ENCODE measurements around the gene GRID1. TPM values are rescaled to one million over a fixed set of nuclear protein-coding genes. Genes with fewer than 3 reads are reported as not detected.

The GRID1 gene
- polyA plus RNA-seq, 1 donor (not counting 4 experiments of a cell fraction or from before 2014, with no cell fraction given) = 0.01 TPM

DNA sequence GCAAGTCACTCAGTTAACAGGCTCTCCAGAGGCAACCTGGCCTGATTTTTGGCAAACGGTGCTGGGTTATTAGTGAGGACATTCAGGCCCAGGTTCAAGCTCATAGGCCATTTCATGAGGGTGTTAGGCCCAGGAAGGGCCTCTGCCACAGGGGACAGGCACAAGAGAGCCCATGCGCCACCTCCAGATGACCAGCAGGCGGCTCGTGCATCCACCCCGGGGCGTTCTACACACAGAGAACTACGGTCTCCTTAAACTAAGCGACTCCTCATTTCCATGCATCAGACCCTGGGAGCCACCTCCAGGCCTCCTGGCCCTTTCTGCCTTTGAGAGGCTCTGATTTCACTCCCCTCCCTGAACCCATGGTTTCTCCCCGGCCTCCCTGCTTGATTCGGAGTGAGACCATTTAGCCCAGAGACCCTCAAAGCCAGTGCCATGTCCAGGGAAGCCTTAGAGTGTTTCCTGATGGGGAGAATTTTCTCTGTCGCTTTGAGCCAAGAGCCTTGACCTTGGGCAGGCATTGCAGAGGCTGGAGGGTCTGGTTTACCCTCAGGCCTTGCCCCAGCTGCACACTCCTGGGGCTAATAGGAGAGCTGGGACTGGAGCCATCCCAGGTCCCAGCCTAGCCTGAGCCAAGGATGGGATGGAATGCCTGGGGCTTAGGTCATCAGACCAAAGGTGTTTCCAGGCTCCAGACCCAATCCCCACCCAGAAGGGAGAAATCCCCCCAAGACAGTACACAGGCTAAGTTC is 188.0 kb downstream of the GRID1 start:
- Histone ChIP-seq H3K36me3 (ENCODE audit: control insufficient read depth in 2 of 2, extremely low read depth in 1 of 2, insufficient read depth in 2 of 2, low read length in 2 of 2) (no peaks in the 10 kb centered on the region), H3K4me3 (ENCODE audit: control insufficient read depth in 2 of 3, extremely low read depth in 1 of 3, insufficient read depth in 2 of 3, low read depth in 1 of 3, low read length in 3 of 3) (no peak overlapping the region), H3K4me2 (ENCODE audit: control insufficient read depth, extremely low read depth, insufficient read depth, low read depth, low read length) (no peak overlapping the region), H3K4me1 (ENCODE audit: control insufficient read depth, extremely low read depth, insufficient read depth, low read length) (no peaks in the 10 kb centered on the region), H4K20me1 (ENCODE audit: control insufficient read depth, extremely low read depth, insufficient read depth, low read length) (no peaks in the 10 kb centered on the region), H3K9me3 (ENCODE audit: control insufficient read depth, low read depth, low read length) (no peaks in the 10 kb centered on the region), H3K27ac (ENCODE audit: control insufficient read depth, insufficient read depth, low read length) (no peak overlapping the region), H3K9me1 (ENCODE audit: control insufficient read depth, extremely low read depth, insufficient read depth, low read length) (no peaks in the 10 kb centered on the region), H3K9ac (ENCODE audit: control insufficient read depth, extremely low read depth, insufficient read depth, low read length) (no peak overlapping the region), H3K27me3 (ENCODE audit: control insufficient read depth, extremely low read depth, insufficient read depth, low read length) (no peaks in the 10 kb centered on the region), H3K79me2 (ENCODE audit: control insufficient read depth, insufficient read depth, low read length) (no peaks in the 10 kb centered on the region), H2AFZ (ENCODE audit: control insufficient read depth, low read length) (no peak overlapping the region)
- FAIRE-seq = no peak
- TF ChIP-seq EZH2 (IDR thresholded peaks at IDR 0.05; ENCODE audit: low read length) = no peak
- TF ChIP-seq, protein P1, sequence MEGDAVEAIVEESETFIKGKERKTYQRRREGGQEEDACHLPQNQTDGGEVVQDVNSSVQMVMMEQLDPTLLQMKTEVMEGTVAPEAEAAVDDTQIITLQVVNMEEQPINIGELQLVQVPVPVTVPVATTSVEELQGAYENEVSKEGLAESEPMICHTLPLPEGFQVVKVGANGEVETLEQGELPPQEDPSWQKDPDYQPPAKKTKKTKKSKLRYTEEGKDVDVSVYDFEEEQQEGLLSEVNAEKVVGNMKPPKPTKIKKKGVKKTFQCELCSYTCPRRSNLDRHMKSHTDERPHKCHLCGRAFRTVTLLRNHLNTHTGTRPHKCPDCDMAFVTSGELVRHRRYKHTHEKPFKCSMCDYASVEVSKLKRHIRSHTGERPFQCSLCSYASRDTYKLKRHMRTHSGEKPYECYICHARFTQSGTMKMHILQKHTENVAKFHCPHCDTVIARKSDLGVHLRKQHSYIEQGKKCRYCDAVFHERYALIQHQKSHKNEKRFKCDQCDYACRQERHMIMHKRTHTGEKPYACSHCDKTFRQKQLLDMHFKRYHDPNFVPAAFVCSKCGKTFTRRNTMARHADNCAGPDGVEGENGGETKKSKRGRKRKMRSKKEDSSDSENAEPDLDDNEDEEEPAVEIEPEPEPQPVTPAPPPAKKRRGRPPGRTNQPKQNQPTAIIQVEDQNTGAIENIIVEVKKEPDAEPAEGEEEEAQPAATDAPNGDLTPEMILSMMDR (optimal IDR thresholded peaks at IDR 0.05 in 1 of 3, IDR thresholded peaks at IDR 0.05 in 1 of 3, conservative IDR thresholded peaks at IDR 0.05 in 1 of 3; ENCODE audit: extremely low read depth in 1 of 3, insufficient read depth in 2 of 3, low read length in 3 of 3) = peak in 2 of 3 experiments; percentile 7 to 39
- dilution Hi-C loops (cut with MboI; ENCODE audit: extremely low pct_ligation_motif_present, low sequenced_read_pairs) = no loop called here
- no peak for DNase-seq (ENCODE audit: low read depth, low spot score)

DNA sequence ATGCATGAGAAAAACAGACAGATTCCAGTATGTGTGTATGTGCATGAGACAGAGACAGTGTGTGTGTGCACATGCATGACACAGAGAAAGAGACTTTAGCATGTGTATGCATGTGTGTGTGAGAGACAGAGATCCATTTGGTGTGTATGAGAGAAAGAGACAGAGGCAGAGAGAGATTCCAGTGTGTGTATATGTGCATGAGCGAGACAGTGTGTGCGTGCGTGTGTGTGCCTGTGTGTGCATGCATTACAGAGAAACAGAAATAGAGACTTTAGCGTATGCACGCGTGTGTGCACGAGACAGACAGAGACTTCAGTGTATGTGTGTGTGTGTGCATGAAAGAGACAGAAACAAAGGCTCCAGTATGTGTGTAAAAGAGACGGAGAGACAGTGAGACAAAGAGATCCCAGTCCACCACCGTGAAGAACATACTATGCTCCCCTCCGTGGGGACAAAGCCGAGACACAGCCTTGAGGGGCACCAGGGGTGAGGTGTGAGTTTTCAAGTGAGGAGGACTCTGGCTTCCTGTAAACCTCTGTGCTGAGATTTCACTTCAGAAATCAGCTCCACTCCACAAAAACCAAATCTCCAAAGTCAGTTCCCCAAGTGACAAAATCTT is 188.9 kb downstream of the GRID1 start:
- DNase-seq (ENCODE audit: low read depth, low spot score) = no peak
- H3K9me3 ChIP-seq (ENCODE audit: control insufficient read depth, low read depth, low read length) = no peaks in the 10 kb centered on the region
- TF ChIP-seq, protein P1 (optimal IDR thresholded peaks at IDR 0.05 in 1 of 3, IDR thresholded peaks at IDR 0.05 in 1 of 3, conservative IDR thresholded peaks at IDR 0.05 in 1 of 3; ENCODE audit: extremely low read depth in 1 of 3, insufficient read depth in 2 of 3, low read length in 3 of 3) = no peak
- TF ChIP-seq EZH2 (IDR thresholded peaks at IDR 0.05; ENCODE audit: low read length) = no peak
- H3K4me3 ChIP-seq (ENCODE audit: control insufficient read depth in 2 of 3, extremely low read depth in 1 of 3, insufficient read depth in 2 of 3, low read depth in 1 of 3, low read length in 3 of 3) = no peak overlapping the region
- no peak for FAIRE-seq
- no peaks in the 10 kb centered on the region for H3K27me3 ChIP-seq (ENCODE audit: control insufficient read depth, extremely low read depth, insufficient read depth, low read length)
- dilution Hi-C loops (cut with MboI; ENCODE audit: extremely low pct_ligation_motif_present, low sequenced_read_pairs) = no loop called here
- no peak overlapping the region for H3K9ac ChIP-seq (ENCODE audit: control insufficient read depth, extremely low read depth, insufficient read depth, low read length)
- no peak overlapping the region for H3K27ac ChIP-seq (ENCODE audit: control insufficient read depth, insufficient read depth, low read length)
- no peak overlapping the region for H3K4me2 ChIP-seq (ENCODE audit: control insufficient read depth, extremely low read depth, insufficient read depth, low read depth, low read length)
- H3K79me2 ChIP-seq (ENCODE audit: control insufficient read depth, insufficient read depth, low read length) = no peaks in the 10 kb centered on the region
- H3K9me1 ChIP-seq (ENCODE audit: control insufficient read depth, extremely low read depth, insufficient read depth, low read length) = no peaks in the 10 kb centered on the region
- H3K4me1 ChIP-seq (ENCODE audit: control insufficient read depth, extremely low read depth, insufficient read depth, low read length) = no peaks in the 10 kb centered on the region
- H4K20me1 ChIP-seq (ENCODE audit: control insufficient read depth, extremely low read depth, insufficient read depth, low read length) = no peaks in the 10 kb centered on the region
- H3K36me3 ChIP-seq (ENCODE audit: control insufficient read depth in 2 of 2, extremely low read depth in 1 of 2, insufficient read depth in 2 of 2, low read length in 2 of 2) = no peaks in the 10 kb centered on the region
- no peak overlapping the region for H2AFZ ChIP-seq (ENCODE audit: control insufficient read depth, low read length)
